Stimulated activated CD8-positive, alpha-beta memory T cell treated with anti-CD3 and anti-CD28 coated beads, Interleukin-12 subunit alpha, Interleukin-12 subunit beta, amount 100 ng/mL, for 1 hour (primary cell): ENCODE data around the gene ABHD13.
"Not testable (repeated sequence)": the region's sequence is repeated elsewhere in the genome, so short reads cannot be mapped to it uniquely, and the experiment has no call there.

ENCODE experiments used
- DNase-seq: peaks from one replicate; pipeline ENCODE4 v3.0.0-alpha.2; 2020; ENCODE audit warnings: low read depth

Gene ABHD13

DNA sequence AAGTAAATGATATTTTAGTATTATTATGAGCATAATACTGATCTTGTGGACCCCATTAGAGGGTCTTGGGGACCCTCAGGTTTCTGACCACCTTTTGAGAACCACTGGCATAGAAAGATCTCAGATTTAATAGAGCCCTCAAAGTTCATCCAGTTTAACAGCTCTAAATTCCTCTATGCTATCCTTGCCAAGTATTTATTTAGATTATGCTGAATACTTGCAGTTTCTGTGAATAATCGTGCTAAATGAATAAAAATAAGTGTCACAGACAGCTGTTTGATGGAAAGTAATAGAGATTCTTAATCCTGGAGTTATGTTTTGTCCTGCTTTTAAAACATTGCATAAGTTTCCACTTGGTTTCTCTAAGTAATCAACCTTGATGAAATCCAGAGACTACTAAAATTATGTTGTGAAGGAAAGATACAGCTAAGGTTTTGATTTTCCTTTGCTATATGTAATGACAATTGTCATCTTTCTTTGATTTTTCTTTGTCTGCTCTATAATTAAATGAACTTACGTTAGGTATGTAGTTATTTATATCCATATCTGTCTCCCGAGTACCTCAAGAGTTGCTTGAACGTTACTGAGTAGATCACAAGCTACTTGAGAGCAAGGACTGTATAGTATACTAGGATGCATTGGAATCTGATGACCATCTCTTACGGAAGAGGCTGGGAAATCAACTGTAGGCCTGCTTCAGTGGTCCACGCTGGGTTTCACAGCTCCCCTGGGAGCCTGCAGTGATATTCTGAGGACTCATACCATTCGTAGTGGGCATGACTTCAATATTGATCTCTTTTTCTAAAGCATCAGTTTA is 5.7 kb downstream of the ABHD13 start:
- no peak for DNase-seq

DNA sequence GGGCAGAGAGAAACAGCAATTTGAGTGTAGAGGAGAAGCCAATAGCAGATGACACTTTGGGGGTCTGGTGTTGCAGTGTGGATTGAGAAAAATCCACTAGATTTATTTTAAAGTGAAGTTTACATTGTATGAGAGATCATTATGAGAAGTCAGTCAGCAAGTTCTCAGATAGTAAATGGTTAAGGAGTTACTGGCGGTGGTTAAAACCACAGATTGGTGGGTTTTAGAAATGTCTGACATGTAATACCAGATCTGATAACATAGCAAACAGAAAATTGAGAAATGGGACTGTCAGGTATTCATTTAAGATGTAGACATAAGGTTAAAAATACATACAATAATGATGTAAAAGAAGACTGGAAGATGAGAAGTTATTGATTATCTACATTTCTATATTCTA is 7.2 kb downstream of the ABHD13 start:
- no peak for DNase-seq

DNA sequence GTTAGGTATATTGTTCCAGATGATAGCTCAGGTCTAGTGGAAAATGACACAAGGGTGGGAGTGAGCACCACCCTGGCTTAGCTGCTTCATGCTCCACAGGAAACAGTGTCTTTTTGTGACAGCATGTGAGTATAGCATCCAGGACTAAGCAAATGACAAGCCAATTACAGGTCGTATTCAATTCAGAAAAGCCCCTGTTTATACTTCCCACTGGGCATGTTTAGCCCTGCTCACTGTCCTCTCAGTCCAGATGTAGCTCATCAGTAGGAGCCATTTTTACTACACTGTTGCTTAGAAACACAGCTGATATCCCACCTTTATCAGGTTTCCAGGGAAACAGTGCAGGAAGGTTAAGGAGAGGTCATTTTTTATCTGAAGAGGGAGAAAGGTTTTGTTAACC is 8.0 kb downstream of the ABHD13 start:
- DNase-seq: no peak

DNA sequence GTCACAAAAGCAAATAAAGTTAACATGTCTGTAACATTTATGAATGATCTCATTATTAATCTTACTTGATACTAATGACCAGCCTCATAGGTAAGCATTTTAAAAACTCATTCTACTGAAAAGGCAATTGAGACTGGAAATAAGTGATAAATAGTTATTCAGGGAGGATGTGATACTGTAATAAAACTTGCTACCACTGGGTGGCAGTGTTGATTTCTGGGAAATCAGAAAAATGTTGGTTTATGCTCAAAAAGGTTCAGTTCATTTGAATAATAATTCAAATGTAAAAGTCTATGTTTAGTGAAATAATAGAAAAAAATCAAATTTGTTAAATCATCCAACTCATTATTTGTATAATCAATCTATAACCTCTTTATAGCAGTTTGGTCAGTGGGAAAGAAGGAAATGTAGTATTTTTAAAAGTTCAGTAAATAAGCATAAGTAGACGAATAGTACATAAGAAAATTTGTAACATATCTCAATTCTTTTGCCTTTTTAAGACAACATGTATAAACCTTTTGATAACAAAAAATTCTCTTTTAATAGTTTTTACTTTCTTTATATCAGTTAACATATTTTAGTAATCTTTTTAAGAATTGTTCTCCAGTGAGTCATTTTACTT is 9.6 kb downstream of the ABHD13 start:
- DNase-seq: no peak

DNA sequence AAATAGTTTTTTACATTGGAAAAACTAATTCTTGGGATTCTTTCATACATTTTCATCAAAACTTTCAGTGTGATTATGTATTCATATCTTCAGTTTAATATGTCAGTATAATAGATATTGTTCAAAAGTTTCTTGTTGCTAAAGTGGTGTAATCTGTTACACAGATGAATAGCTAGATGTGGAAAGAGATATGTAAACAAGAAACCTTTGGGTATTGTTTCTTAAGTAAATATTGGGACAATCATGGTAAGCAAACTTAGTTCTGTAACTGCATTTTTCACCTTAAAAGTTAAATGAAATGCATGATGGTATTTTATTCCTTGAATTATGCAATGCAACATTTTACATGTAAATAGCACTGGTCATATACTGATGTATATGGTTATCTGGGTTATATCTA is 12.2 kb downstream of the ABHD13 start:
- no peak for DNase-seq

DNA sequence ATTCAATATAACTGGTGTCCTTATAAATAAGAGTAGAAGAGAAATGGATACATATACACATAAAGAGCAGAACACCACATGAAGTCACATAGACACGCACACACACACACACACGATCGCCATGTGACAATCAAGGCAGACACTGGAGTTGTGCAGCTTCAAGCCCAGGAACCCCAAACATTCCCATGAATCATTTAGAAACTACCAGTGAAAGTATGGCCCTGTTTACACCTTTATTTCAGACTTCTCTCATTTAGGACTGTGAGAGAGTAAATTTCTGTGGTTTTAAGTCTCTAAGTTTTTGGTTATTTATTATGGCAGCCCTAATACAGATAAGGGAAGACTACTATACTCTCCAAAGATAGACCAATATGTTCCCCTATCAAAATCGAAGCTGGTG is 31.0 kb downstream of the ABHD13 start:
- no peak for DNase-seq

DNA sequence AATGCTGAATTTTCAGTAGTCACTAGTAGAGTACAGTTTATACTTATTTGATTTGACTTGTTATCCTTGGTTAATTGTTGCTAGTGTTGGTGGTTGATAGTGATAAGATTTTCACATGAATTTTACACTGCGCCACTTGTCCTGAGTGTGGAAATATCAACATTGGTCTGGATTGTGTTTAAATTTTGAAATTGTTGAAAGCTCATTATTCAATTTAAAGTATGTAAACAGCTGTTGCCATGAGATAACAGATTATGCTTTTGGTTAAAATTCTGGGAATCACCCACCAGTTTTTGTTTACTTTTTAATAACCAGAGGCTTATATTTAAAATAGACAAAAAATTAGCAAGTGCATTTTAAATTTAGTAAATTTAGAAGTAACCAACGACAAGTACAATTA is 39.1 kb downstream of the ABHD13 start:
- no peak for DNase-seq

DNA sequence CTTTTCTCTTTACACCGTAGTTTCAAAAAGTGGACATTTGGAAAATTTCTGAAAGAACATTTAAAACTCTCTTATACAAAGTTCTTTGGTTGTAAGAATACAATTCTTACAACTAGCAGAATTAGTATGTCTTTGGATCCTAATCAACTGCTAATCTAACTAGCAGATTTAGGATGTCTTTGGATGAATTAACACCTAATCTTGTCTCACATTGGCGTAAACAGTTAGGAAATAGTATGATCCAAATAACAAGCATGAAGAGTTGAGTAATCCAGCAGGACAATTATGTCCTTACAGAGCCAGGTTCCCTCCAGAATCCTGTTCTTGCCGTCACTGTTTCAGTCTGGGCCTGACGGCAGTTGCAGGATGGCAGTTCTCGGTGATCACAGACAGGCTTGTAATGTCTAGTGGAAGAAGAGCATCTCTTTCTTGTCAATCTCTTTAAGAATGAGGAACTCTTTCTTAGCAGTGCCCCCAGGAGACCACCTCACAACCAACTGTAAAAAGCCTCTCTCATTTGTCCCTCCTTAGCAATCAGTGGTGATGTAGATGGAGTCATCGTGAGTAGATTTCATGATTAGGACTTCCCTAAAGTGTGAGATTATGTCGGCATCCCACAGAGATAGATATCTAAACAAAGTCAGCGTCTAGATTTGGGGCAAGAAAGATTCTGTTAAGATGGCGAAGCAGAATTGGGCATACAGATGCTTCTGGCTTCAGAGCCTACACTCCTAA is 45.6 kb downstream of the ABHD13 start:
- no peak for DNase-seq

DNA sequence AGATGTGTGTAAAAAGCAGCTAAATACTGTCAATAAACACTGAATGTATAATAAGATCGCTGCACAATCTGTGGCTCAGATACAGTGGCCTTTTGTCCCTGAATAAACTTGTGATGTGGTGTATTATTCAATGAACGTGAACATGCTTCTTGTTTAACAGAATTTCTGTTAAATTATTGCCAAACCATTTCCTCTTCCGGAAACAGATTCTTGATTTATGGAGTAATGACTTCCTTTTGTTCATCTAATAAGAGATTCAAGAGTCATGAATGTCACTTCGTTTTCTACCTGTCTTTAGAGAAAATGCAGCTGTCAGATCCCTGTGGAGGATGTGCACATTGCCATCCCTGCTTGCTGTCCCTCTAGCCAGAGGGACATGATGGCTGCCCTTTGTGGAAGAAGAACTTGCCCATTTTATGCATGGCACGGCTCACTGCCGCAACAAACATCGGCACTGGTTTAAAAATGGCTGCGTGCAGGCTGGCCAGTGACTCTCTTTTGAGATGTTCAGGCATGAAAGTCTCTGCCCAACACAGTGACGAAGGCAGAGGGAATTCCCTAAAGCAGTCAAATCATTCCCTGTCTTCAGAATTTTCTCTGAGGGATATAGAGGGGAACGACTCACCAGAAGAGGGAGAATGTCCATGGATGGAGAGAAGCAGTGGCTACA is 48.3 kb downstream of the ABHD13 start:
- no peak for DNase-seq

DNA sequence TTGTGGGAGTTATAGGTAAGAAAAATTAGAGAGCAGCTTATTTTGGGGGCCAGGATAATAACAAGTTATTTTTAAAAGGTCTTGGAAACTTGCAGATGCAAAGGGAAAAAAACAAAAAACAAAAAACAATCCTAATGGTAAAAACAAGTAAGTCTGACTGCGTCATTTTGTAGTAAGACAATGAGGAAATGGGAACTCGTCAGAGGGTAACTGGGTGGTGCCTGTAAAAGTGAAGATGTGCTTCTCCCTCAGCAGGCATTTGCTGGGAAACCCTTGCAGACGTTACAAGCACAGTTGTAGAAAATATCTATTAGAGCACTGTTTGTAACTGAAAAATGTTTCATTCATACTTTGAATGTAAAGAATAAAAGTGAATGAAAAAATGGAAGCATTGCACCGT is 49.2 kb downstream of the ABHD13 start:
- no peak for DNase-seq

DNA sequence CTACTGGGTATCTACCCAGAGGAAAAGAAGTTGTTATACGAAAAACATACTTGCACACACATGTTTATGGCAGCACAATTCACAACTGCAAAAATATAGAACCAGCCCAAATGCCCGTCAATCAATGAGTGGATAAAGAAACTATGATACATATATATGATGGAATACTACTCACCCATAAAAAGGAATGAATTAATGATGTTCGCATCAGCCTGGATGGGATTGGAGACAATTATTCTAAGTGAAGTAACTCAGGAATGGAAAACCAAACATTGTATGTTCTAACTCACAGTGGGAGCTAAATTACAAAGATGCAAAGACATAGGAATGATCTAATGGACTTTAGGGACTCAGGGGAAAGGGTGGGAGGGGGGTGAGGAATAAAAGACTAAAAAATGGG is 49.7 kb downstream of the ABHD13 start:
- DNase-seq: not testable (repeated sequence)

DNA sequence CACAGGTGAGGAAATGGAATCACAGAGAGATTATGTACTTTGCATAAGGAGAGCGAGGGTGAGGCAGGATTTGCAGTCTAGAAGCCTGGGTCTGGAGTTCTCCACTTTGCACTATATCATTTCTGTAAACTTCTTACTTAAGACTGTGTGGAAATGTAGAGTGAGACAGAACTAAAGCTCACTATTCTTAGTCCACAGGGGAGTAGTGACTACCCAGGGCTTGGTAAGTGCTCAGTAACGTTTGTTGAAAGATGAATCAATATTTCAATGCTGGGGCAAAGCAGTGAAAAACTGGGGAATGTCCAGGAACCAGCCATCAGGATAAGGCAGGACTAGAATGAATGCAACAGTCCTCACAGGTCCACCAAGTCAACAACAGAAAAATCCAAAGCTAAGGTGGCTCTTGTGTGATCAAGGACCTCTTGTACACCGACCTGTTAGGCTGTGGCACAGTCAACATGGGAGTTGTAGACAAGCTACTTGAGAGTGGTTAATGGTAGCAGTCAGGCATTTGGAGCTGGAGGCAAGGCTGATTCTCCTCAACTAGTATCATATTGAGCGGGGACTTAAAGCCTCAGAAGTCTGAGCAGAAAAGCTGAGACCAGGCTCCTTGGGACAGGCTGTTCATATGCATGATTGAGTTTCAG is 50.4 kb downstream of the ABHD13 start:
- no peak for DNase-seq

DNA sequence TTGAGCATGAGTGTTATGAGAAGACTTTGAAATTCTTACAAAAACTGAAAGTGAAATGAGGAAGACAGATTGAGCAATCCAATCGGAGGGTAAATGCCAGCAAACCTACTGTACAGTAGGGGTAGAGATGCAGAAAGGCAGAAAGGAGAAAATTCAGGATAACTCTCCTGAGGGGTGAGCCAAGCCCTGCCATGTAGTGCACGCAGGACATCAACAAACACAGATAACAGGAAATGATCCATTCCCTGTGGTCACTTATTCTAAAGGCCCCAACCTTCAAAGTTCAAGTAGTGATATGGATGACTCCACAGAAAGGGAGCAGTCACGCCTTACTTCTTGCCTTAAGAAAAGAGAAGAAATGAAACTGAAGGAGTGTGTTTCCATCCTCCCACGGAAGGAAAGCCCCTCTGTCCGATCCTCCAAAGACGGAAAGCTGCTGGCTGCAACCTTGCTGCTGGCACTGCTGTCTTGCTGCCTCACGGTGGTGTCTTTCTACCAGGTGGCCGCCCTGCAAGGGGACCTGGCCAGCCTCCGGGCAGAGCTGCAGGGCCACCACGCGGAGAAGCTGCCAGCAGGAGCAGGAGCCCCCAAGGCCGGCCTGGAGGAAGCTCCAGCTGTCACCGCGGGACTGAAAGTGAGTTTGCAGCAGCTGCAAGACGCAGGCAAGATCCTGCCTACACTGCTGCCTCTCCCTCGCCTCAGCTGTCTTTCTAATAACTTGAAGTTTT is 51.6 kb downstream of the ABHD13 start, which contains the start of gene TNFSF13B:
Gene TNFSF13B, plus strand, starts transcription at position 118 of the 728 bp plus-strand sequence. Its CDS starts 178 bp downstream, at position 296.
- DNase-seq: no peak

DNA sequence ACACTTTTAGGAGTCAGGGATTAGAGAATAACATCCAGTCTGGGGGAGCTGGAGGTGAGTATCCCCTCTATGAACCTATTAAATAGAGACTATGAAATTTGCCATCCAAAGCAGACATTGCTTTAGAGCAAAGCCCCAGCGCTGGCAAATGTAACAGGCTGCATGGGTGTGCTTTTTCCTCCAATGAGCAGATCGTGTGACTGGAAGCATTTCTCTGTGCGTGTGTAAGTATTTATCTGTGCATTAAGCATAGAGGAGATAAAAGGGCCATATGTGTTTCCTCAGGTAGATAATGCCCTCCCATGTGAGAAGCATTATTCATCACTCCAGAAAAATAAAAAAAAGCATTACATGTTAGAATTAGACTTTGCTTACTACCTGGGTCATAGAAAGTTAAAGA is 52.2 kb downstream of the ABHD13 start:
- DNase-seq: no peak

DNA sequence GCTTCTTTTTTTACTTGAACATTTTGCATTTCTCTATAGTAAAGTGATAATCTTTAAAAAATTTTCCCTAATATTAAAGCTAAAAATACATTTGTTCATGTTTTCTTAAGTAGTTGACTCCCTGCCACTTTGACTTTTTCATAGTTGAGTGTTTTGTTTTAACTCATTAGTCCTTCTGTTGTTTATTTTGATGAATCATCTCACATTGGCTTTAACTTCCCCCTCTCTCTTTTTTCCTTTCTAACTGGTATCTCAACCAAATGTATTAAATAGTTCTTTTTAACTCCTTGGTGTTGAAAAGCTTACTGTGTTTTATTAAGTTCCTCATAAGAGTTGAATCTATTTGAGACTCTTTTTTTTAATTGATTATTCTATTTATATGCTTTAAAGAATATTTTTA is 54.1 kb downstream of the ABHD13 start:
- DNase-seq: no peak

DNA sequence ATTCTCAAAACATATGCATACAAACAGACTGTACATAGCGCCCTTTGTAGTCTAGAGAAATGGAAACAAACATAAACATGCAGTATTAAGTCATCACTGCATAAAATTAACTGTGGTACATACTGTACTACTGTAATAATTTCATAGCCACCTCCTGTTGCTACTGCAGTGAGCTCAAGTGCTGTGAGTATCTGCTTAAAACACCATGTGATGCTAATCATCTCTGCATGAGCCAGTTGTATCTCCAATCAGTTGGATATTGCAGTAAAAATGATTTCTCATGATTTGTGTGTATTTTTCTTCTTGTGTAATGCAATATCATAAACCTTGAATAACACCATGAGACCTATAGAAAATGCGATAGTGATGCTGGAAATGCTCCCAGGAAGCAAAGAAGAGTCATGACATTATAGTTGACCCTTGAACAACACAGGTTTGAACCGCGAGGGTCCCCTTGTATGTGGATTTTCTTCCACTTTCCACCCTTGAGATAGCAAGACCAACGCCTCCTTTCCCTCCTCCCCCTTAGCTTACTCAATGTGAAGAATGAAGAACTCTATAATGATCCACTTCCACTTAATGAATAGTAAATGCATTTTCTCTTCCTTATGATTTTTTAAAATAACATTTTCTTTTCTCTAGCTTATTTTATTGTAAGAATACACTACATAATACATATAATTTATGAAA is 55.4 kb downstream of the ABHD13 start:
- no peak for DNase-seq

DNA sequence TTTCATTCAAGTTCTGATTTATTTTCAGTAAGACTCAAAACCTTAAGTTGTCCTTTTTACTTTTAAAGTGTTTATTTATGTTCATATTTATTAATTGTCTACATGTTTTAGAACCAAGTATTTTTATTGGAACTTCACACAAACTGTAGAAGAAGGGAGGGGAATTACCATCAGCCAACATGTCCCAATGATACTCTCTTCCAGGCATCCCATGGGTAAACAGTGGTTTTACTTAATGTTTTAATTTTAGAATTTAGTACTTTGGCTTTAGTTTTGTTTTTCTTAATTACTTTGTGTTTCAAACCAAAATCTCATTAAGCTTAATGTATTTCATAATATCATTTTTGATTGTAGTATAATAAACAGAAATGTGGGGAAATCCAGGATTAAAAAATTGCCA is 56.5 kb downstream of the ABHD13 start:
- DNase-seq: no peak

DNA sequence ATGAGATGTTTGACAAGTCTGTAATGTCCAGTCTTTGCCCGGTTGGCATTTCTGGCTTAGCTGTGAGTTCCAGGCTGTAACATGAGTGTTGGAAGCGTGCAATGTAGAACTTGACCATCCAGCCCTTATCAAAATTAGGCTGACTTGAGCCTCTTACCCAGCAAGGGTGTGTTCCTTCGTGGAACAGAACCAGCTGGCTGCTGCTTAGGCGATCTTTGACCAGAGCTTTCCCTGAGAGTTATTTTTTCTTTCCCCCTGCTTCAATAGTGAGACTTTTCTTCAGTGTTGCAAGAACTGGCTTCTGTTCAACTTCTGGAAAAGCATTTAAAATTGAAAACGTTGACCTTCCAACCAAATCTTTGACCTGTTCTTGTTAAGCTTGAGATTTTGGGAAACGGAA is 57.9 kb downstream of the ABHD13 start:
- DNase-seq: no peak

DNA sequence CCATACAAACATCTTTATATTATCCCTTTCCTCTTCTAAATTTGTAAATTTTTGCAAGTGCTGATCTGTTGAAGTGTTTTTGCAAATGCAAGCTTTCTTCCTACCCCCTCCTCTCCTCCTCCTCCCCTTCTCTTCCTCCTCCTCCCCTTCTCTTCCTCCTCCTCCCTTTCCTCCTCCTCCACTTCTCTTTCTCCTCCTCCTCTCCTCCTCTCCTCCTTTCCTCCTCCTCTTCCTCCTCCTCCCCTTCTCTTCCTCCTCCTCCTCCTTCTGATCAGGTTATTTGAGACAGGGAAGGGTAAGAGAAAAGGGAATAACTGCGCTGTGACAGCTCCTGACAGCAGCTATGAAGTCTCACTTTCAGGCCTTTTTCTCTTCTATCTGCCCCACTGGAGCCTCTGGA is 60.3 kb downstream of the ABHD13 start:
- no peak for DNase-seq

DNA sequence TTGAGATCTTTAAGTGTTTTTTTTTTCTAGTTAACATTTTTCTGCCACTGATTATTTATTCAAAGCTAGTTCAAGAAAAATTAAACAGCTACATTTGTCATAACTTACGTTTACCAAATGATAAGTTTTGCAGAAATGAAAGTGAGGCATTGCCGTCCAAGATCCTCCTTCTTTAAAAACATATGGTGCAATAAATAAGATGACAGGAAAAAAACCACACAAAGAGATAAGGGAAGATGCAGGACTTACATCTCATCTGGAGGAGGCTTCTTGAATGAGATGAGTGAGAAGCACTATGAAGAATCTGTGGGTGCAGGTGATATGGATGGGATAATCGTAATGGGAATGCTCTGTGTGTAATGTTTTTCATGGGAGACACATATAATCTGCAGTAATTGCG is 63.7 kb downstream of the ABHD13 start:
- DNase-seq: no peak

DNA sequence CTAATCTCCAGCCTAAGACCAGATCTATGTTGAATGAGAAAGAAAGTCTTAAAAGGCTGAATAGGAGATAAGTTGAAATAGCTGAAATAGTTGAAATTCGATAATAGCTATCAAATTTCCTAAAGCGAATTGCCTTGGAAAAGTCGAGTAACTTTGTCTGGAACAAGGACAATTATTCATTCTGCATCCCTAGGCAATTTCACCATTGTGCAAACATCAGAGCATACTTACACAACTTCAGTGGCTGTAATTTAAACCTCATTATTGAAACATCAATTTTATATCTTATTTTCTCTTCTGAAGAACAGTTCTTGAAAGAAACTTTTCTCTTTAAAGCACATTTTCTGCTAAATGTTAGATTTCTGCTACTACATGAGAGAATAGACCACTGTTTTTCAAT is 64.9 kb downstream of the ABHD13 start:
- no peak for DNase-seq
